ENCODE results near the gene ZBTB6.
"Not testable (repeated sequence)": the region's sequence is repeated elsewhere in the genome, so short reads cannot be mapped to it uniquely, and the experiment has no call there.

The ZBTB6 gene

DNA sequence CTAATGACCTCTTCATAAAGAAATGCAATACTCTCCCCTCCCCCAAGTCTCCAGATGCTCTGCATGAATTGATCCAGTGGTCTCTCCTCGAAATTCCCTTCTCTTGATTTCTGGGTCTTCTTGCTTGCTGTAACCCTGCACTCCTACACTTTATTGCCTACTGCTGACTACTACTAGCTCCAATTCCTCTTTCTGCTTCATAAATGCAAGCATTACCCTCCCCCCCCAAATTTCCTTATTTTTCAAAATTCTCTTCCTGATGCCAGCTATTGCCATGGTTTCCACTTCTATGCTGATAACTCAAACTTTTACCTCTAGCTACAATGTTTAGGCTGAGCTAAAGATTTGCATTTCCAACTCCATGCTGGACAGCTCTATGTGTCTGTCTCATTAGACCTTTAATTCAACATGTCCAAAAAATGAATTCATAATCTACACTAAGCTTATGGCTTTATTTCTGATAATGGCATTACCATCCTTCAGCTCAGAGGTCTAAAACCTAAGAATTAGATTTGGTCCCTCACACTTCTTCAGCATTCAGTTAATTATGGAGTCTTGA is 16.8 kb upstream of the ZBTB6 start:
- DNase-seq (ENCODE audit: low spot score) = no peak

DNA sequence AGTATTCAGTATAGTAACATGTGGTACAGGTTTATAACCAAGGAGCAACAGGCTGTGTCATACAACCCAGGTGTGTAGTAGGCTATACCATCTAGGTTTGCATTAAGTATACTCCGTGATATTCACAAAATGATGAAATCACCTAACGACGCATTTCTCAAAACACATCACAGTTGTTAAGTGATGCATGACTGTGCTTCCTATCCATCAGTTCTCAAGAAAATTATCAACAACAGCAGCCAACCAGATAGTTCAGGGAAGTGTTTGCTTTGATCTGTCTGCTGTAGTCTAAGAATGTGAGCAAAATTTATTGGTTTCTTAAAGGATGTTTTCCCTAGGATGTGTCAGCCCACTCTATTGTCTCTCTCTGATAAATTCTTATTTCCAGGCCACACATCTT is 10.8 kb upstream of the ZBTB6 start:
- no peak for DNase-seq (ENCODE audit: low spot score)

DNA sequence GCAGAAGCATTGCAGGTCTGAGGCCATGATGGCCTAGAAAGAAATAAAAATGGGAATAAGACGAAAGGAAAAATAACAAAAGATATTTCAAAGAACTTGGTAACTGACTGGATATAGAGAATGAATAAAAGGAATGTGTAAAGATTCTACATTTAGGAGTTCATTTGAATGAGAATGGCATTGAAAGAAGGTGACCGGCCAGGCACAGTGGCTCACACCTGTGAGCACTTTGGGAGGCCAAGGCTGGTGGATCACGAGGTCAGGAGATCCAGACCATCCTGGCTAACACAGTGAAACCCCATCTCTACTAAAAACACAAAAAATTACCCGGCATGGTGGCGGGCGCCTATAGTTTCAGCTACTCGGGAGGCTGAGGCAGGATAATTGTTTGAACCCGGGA is 9.6 kb upstream of the ZBTB6 start:
- no peak for DNase-seq (ENCODE audit: low spot score)

DNA sequence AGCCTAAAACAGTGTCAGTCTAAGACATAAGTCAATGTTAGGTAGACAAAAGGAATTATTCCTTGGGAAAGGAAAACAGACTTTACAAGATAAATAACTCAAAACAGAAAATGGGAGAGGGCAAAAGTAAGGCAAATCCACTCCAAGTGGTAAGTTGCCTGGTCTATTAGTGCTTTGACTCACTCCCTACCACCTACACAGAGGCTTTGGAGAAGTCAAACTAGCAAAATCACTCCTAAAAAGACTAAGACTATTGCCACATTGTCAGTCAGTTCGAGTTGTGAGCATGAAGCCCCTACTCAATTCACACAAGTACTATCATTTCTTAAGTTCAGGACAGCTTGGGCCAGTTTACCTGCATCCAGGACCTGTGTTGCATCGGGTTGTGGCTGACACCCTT is 5.2 kb upstream of the ZBTB6 start:
- no peak for DNase-seq (ENCODE audit: low spot score)

DNA sequence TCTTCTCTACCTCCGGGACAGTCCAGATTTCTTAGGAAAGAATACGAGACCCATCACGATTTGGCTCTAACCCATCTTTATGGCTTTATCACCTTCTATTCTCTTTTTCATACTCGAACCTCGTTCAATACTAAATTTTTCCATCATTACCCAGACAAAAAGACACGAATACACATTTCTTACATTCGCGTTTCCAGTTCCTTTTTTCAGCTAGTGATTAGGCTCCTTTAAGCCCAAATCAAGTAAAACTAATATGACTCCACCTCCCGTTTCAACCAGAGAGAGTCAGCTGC is 506 bp downstream of the ZBTB6 start:
- DNase-seq (ENCODE audit: low spot score) = no peak

DNA sequence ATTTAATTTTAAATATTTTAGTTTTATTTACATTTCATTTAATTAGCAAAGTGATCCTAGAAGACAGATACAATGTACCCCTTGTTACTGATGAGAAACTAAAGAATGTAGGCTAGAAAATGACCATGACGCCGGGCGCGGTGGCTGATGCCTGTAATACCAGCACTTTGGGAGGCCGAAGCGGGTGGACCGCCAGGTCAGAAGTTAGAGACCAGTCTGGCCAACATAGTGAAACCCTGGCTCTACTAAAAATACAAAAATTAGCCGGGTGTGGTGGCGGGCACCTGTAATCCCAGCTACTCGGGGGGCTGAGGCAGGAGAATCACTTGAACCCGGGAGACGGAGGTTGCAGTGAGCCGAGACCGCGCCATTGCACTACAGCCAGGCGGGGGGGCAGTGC is 7.0 kb downstream of the ZBTB6 start:
- DNase-seq (ENCODE audit: low spot score) = not testable (repeated sequence)

DNA sequence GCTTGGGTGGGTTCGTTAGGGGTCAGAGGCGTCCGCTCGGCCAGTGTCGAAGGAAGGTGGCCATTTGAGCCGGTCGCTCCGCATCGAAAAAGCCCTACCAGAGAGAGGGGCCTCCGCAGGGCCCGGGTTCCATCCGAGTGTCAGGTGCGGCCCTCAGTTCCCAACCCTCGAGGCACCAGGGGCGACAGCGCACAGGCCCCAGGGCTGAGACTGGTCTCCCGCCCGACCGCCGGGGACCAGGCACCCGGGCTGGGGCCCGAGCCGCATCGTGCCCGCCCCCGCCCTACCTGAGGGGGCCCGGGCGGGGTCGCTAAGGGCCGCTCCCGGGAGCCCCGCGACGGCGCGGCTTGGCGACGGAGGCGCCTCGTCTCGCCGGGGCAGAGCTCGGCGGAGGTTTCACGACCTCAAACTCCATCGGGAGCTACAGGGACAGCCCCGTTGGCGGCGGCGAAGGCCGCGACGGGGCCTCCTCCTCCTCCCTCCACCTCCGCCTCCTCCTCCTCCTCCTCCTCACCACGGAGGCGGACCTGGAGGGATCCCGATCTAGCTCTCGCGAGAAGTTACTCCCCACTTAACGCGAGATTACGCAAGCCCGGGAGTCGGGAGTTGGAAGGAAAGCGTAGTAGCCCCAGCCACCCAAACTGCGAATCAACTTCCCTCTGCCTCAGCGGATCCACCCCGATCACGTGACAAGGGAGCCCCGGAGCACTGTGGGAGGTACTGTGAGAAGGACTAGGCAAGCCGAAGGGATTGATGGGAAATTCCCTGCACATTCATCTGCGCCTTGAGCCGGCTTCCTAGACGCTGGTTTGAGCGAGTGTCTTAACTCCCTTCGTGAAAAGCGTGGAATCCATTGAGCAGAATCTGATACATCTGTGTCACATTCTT is 8.1 kb downstream of the ZBTB6 start, which contains the start of gene RC3H2:
Gene RC3H2 (minus strand): TSS at position 537 of the 888 bp plus-strand sequence. CDS start 7,850 bp downstream, outside the sequence.
- DNase-seq (ENCODE audit: low spot score) = peak; percentile 86

DNA sequence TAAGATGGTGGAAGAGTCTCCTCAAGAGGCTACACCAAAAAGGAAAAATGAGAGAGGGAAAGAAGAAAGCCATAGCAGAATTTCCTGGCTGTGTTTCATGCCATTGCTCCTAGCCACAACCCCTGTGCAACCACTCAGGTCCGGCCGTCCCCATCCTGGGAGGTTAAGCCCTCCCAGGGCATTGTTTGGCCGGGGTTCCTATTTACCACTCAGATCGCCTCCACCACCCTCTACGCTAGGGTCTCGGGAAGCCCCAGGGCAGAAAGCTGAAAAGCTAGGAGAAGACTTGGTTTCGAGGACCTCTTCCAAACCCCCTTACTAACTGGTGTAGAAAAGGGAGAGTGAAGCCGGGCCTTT is 8.7 kb downstream of the ZBTB6 start:
- DNase-seq (ENCODE audit: low spot score) = peak; percentile 41

DNA sequence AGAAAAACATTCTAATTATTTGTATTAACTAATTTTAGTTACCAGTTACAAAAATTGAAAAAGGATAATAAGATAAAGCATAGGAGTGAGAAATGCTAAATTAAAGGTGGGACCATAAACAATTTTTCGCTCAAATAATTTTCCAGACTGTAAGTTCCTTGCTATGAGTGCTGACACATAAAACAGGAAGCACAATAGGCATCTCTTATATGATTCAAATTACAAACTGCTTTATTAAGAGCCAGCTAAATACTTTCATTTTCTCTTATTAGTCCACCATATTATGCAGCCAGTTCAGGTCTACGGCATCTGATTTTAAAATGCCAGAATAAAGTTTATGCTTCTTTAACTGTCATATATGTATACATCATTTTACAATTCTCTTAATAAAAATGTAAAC is 12.3 kb downstream of the ZBTB6 start:
- DNase-seq (ENCODE audit: low spot score) = no peak

DNA sequence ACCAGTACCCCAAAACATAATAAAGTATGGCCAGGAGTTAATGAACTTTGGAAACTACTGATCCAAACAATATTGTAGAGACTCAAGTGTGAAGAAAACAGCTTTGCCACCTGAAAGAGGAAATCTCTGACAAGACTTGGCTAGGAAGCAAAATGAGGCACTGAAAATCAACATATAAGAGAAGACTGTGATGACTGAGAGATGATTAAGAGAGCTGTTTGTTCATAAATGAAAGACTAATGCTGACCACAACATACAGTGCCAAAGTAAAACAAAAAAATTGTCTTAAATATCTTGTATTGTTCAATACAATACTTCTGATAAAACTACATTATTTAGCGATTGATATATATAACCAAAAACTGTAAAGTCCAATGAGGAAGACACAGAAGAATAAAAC is 15.2 kb downstream of the ZBTB6 start:
- no peak for DNase-seq (ENCODE audit: low spot score)

DNA sequence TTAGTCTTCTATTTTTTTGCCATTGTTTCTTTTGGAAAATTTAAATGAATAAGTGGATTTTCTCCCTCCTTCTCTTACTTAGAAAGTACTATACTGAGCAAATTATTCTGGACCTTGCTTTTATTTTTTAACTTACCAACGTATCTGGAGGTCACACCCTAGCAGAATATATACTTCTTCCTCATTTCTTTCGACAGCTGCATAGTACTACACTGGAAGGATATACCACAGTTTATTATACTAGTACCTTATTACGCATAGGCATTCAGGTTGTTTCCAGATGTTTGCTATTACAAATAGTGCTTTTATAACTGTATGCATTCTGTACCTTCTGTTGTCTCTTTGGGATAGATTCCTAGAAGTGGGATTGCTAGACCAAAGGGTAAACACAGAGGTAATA is 24.6 kb downstream of the ZBTB6 start:
- DNase-seq (ENCODE audit: low spot score) = no peak

DNA sequence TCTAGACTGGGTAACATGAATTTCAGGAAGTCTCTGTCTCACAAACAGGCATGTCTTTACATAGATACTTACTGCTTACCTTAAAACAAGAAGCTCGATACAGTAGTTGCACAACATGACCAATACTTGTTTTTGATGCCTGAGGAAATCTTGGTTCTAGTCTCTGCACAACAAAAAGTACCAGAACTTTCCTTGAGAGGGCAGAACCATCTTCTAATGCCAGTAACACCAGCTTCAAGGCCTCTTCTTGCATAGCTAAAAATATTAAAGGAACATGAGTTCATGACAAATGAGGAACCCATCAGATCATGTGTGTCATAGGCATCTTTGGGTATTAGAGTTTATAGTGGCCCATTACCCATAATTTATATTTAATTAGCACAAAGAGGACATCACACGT is 30.0 kb downstream of the ZBTB6 start:
- DNase-seq (ENCODE audit: low spot score) = no peak

DNA sequence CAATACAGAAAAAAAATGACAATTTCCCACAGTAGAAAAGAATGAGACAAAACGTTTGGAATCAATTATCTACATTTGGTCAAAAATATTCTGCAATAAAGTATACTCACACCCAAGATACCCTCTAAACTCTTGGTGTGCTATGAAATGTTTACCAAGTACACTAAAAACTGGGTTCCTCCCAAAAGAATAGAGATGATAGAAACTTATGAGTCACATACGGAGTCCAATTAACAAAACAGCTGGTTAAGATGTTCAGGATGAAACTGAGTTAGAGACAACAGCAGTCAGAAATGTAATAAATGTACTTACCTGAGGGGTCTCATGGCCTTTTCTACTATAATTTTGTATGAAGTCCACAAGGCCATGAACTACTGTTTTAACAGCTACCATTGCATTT is 33.7 kb downstream of the ZBTB6 start:
- no peak for DNase-seq (ENCODE audit: low spot score)

DNA sequence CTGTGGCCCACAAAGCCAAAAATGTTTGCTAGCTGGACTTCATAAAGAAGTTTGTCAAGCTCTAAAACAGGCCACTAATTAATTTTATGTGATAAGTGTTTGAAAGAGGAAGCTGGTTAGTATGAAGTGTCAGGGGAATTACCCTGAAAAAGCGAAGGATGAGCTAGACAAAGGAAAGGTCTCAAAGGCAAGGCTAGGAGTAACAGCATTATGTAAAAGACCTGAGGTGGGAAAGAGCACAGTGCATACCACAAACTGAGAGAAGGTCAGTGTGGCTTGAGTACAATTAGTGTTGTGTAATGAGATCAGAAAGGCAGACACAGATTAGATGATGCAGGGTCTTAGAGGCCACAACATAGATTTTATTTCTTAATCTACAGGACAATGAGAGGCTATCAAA is 37.6 kb downstream of the ZBTB6 start:
- no peak for DNase-seq (ENCODE audit: low spot score)

DNA sequence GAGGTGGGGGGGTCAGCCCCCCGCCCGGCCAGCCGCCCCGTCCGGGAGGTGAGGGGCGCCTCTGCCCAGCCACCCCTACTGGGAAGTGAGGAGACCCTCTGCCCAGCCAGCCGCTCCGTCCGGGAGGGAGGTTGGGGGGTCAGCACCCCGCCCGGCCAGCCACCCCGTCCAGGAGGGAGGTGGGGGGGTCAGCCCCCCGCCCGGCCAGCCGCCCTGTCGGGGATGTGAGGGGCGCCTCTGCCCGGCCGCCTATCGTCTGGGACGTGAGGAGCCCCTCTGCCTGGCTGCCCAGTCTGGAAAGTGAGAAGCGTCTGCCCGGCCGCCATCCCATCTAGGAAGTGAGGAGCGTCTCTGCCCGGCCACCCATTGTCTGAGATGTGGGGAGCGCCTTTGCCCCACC is 45.8 kb downstream of the ZBTB6 start:
- not testable (repeated sequence) for DNase-seq (ENCODE audit: low spot score)

DNA sequence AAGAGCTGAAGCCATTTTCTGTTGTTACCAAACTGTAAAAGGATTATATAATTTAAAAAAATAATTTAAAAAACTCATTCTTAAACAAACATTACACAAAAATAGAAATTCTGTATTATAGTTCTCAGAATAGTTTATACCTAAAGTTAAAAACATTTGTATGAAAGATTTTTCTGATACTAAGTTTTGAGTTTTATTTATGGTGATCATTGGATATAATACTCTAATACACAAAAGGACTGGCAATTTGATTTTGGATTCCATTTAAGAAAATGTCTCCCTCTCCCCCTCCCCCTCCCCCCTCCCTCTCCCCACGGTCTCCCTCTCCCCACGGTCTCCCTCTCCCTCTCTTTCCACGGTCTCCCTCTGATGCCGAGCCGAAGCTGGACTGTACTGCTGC is 47.0 kb downstream of the ZBTB6 start:
- no peak for DNase-seq (ENCODE audit: low spot score)

DNA sequence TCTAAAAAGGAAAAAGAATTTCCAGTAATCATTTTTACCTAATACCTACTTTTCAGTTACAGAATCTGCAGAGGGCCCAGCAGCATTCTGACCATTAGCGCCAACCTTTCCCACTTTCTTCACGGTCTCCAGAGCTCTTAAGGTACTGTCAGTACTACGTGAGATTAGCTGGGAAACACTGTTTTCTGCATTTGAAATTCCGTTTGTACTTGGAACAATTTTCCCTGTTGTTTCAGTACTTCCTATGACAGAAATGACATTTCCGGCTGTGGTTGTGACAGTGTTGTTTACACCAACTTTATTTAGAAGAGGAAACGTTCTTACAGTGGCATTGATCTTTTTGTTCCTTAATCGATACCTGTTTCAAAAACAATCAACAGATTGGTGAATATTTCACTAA is 47.8 kb downstream of the ZBTB6 start:
- no peak for DNase-seq (ENCODE audit: low spot score)

DNA sequence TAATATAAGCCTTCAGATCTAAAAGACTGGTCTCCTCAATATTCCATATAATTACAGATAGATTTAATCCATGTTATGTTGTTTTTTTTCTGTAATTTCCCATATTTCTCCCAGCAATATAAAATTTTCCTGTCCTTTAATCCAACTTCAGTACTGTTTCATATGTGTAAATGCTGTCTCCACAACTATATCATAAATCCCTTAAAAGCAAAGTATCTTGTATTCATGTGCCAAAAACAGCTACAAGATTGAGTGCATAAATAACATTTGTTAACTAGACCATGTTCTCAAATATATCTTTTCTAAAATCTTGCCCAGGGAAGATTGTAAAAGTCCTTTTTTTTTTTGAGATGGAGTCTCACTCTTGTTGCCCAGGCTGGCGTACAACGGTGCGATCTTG is 49.7 kb downstream of the ZBTB6 start:
- no peak for DNase-seq (ENCODE audit: low spot score)

DNA sequence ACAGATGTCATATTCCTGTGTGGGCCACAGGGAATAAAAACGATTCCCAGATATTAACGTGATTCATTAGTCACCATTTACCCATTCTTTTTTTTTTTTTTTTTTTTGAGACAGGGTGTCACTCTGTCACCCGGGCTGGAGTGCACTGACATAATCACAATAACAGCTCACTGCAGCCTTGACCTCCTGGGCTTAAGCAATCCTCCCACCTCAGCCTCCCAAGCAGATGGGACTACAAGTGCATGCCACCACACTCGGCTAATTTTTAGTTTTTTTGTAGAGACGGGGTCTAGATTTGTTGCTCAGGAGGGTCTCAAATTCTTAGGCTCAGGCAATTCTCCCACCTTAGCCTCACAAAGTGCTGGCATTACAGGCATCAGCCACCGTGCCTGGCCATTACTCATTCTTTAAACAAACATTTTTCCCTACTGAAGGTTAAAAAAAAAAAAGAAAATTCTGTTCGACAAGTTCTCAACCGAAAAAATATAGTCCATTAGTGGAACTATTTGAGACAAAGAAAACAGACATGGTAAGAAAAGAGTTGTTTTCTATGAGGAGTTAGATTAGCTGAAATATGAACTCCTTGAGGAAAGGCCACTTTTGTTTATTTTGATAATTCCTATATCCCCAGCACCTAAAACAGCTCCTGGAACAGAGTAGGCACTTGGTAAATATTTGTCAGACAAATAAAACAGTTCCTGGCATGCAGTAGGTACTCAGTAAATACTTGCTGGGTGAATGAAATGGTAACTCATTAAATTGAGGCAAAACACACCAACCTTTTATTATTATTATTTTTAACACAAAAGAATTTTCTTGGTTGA is 52.6 kb downstream of the ZBTB6 start:
- DNase-seq (ENCODE audit: low spot score) = no peak
